IMR-90 (cell line): Measurements from ENCODE around the gene ZNF512B. TPM values are rescaled to one million over a fixed set of nuclear protein-coding genes. Genes with fewer than 3 reads are reported as not detected.

Experiments used
- ATAC-seq: fragments of 200-7000 bp; cut with Tn5 transposase; 2 replicates; pipeline ENCODE4 v1.9.1; 2020; ENCODE audit warnings: low read depth, mild to moderate bottlenecking, moderate library complexity
- BruUV-seq: library from RNA; stranded (reverse); fragments of 400-500 nt; replicated peaks from 2 replicates; lab custom pipeline; 2021; lab: Mats Ljungman, UMichigan
- CTCF ChIA-PET: fragments of 300-600 bp; formaldehyde crosslinking; extraction: SDS; loops from one replicate; lab custom pipeline; 2021; ENCODE audit warnings: antibody characterized with exemption; lab: Yijun Ruan, JAX
- POLR2A ChIA-PET: fragments of 300-600 bp; sonication (Branson Sonifier 250); formaldehyde crosslinking; loops from one replicate; lab custom pipeline; 2022; ENCODE audit warnings: antibody characterized with exemption; ENCODE audit not compliant: unreplicated experiment; lab: Charles Lee
- DNase-seq: peaks from one replicate; pipeline ENCODE4 v3.0.0; 2013
- H2AFZ ChIP-seq: replicated peaks from 2 replicates; pipeline ENCODE3; 2013; ENCODE audit warnings: low read length, mild to moderate bottlenecking; ENCODE audit not compliant: poor library complexity
- H2AK5ac ChIP-seq: 2 replicates; pipeline ENCODE4 v1.6.1; 2013; ENCODE audit warnings: low read depth, low read length, inconsistent platforms
- H2AK9ac ChIP-seq: replicated peaks from 2 replicates; pipeline ENCODE3; 2013; ENCODE audit warnings: mild to moderate bottlenecking, low read depth, low read length, moderate library complexity; ENCODE audit not compliant: poor library complexity
- H2BK120ac ChIP-seq: 2 replicates; pipeline ENCODE4 v1.6.1; 2013; ENCODE audit warnings: low read depth, low read length, inconsistent platforms
- H2BK15ac ChIP-seq: 3 replicates; pipeline ENCODE4 v1.6.1; 2013; ENCODE audit warnings: low read depth, low read length, inconsistent platforms
- H2BK20ac ChIP-seq: 2 replicates; pipeline ENCODE4 v1.6.1; 2013; ENCODE audit warnings: low read depth, mild to moderate bottlenecking, inconsistent platforms, low read length, moderate library complexity
- H2BK5ac ChIP-seq: 2 replicates; pipeline ENCODE4 v1.6.1; 2013; ENCODE audit warnings: mild to moderate bottlenecking, low read depth, low read length, inconsistent platforms; ENCODE audit not compliant: poor library complexity, severe bottlenecking
- H3K14ac ChIP-seq: replicated peaks from 2 replicates; pipeline ENCODE4 v1.6.1; 2013; ENCODE audit warnings: low read depth, low read length, inconsistent platforms
- H3K18ac ChIP-seq: 2 replicates; pipeline ENCODE4 v1.6.1; 2013; ENCODE audit warnings: low read depth, low read length, control low read depth
- H3K23ac ChIP-seq: 2 replicates; pipeline ENCODE4 v1.6.1; 2013; ENCODE audit warnings: low read depth, low read length, inconsistent platforms
- H3K27ac ChIP-seq: 2 replicates; pipeline ENCODE4 v1.5.1; 2013; ENCODE audit warnings: mild to moderate bottlenecking, control low read depth, low read length; ENCODE audit not compliant: insufficient read depth
- H3K27me3 ChIP-seq: 2 replicates; pipeline ENCODE4 v1.6.1; 2013; ENCODE audit warnings: low read length; ENCODE audit not compliant: control insufficient read depth, insufficient read depth
- H3K36me3 ChIP-seq: 2 replicates; pipeline ENCODE4 v1.6.1; 2013; ENCODE audit warnings: low read length, mixed read lengths; ENCODE audit not compliant: control insufficient read depth, insufficient read depth
- H3K4ac ChIP-seq: 2 replicates; pipeline ENCODE4 v1.6.1; 2013; ENCODE audit warnings: low read depth, low read length, inconsistent platforms
- H3K4me1 ChIP-seq: 2 replicates; pipeline ENCODE4 v1.6.1; 2013; ENCODE audit warnings: low read length, mixed read lengths; ENCODE audit not compliant: control insufficient read depth, insufficient read depth
- H3K4me2 ChIP-seq: 2 replicates; pipeline ENCODE4 v1.6.1; 2013; ENCODE audit warnings: low read depth, mild to moderate bottlenecking, control low read depth, low read length, moderate library complexity
- H3K4me3 ChIP-seq: 2 replicates; pipeline ENCODE4 v1.5.1; 2013; ENCODE audit warnings: low read depth, mild to moderate bottlenecking, control low read depth, low read length, moderate library complexity; ENCODE audit not compliant: insufficient read depth
- H3K56ac ChIP-seq: 2 replicates; pipeline ENCODE4 v1.6.1; 2013; ENCODE audit warnings: low read length, inconsistent platforms; ENCODE audit not compliant: insufficient read depth; ENCODE audit errors: extremely low read depth
- H3K79me1 ChIP-seq, 2 experiments: 2 replicates each; pipeline ENCODE4 v1.6.1; 2013; ENCODE audit warnings: low read length in 2 of 2, inconsistent platforms in 1 of 2, low read depth in 1 of 2
- H3K9ac ChIP-seq: 2 replicates; pipeline ENCODE4 v1.6.1; 2013; ENCODE audit warnings: low read depth, low read length, control low read depth
- H3K9me1 ChIP-seq: 2 replicates; pipeline ENCODE4 v1.6.1; 2013; ENCODE audit warnings: low read length, inconsistent platforms; ENCODE audit not compliant: insufficient read depth
- H3K9me3 ChIP-seq: 2 replicates; pipeline ENCODE4 v1.6.1; 2013; ENCODE audit warnings: low read length; ENCODE audit not compliant: control insufficient read depth, insufficient read depth
- H4K20me1 ChIP-seq: 2 replicates; pipeline ENCODE4 v1.6.1; 2013; ENCODE audit warnings: low read length, inconsistent platforms; ENCODE audit not compliant: insufficient read depth
- H4K5ac ChIP-seq: 2 replicates; pipeline ENCODE4 v1.6.1; 2013; ENCODE audit warnings: mild to moderate bottlenecking, low read depth, low read length, control low read depth
- H4K8ac ChIP-seq, 2 experiments: 2 replicates each; pipeline ENCODE4 v1.6.1; 2013; ENCODE audit warnings: low read depth in 2 of 2, low read length in 2 of 2, control low read depth in 1 of 2, inconsistent platforms in 1 of 2
- H4K91ac ChIP-seq: 2 replicates; pipeline ENCODE4 v1.6.1; 2013; ENCODE audit warnings: low read depth, low read length, inconsistent platforms; ENCODE audit not compliant: insufficient read depth
- CHD1 ChIP-seq: IDR thresholded peaks from 2 replicates; pipeline ENCODE4 v1.6.1; 2012; ENCODE audit warnings: low read depth, low read length, improper control_type of control experiment
- CTCF ChIP-seq: conservative IDR thresholded peaks from 2 replicates; pipeline ENCODE4 v1.5.1; 2012; ENCODE audit warnings: mild to moderate bottlenecking, low read depth, low read length, improper control_type of control experiment
- MAFK ChIP-seq: IDR thresholded peaks from 2 replicates; pipeline ENCODE4 v1.6.1; 2012; ENCODE audit warnings: low read depth, low read length, improper control_type of control experiment
- MAZ ChIP-seq: IDR thresholded peaks from 2 replicates; pipeline ENCODE4 v1.6.1; 2012; ENCODE audit warnings: low read depth, mild to moderate bottlenecking, low read length, improper control_type of control experiment, moderate library complexity, borderline replicate concordance
- MXI1 ChIP-seq: IDR thresholded peaks from 2 replicates; pipeline ENCODE4 v1.6.1; 2012; ENCODE audit warnings: low read depth, mild to moderate bottlenecking, low read length, moderate library complexity, borderline replicate concordance
- RFX5 ChIP-seq: IDR thresholded peaks from 2 replicates; pipeline ENCODE4 v1.8.0; 2012; ENCODE audit warnings: low read depth, mild to moderate bottlenecking, low read length, moderate library complexity
- WGBS, 2 experiments: methylation state at CpG; one replicate each; pipeline versions ENCODE4 v1.1.5 to v1.1.7; 2013; ENCODE audit warnings: missing lambda C conversion rate in 2 of 2; ENCODE audit not compliant: insufficient read length in 1 of 2; ENCODE audit errors: extremely low coverage in 2 of 2; 5-methylcytosine and 5-hydroxymethylcytosine counted together
- dilution Hi-C: fragments of 300-500 bp; cut with HindIII; formaldehyde crosslinking; loops from one replicate; pipeline ENCODE4 v1.14.3; 2018; ENCODE audit warnings: low sequenced_read_pairs; ENCODE audit not compliant: unreplicated experiment
- in situ Hi-C: fragments of 300-500 bp; cut with MboI; formaldehyde crosslinking; loops from 3 replicates; pipeline ENCODE4 v1.14.3; 2019; ENCODE audit warnings: low sequenced_read_pairs, inconsistent platforms, mixed read lengths
- intact Hi-C: fragments of 100-400 bp; cut with micrococcal nuclease; formaldehyde crosslinking; loops from 2 replicates; pipeline ENCODE4 v1.10.0; 2022
- microRNA-seq, 2 experiments: library from miRNA; stranded (forward) in 1 of 2; unstranded in 1 of 2; fragments of 10-50 nt in 1 of 2; fragments of <30 nt in 1 of 2; gene quantifications in 1 of 2; microRNA quantifications in 1 of 2; one replicate each; pipeline versions ENCODE3 to v1.1.0; 2013 to 2020; ENCODE audit not compliant: insufficient read depth in 1 of 2, insufficient read length in 1 of 2, unreplicated experiment in 1 of 2
- polyA plus RNA-seq, 3 experiments: library from polyadenylated mRNA; depleted of rRNA; stranded (reverse); fragments of >200 nt; gene quantifications; 2 replicates each; pipeline ENCODE4 v1.2.3, GENCODE V29; 2012; ENCODE audit warnings: low replicate concordance in 1 of 3
- small RNA-seq, 5 experiments: library from RNA; depleted of rRNA; stranded (forward); fragments of <200 nt; gene quantifications; one replicate each; pipeline ENCODE3, GENCODE V24; 2012
- total RNA-seq: library from RNA; depleted of rRNA; stranded (reverse); fragments of >200 nt; gene quantifications from 2 replicates; pipeline ENCODE4 v1.2.3, GENCODE V29; 2012; rRNA removed

ZNF512B gene
- total and polyA plus RNA-seq, 2 of the 4 experiments (the other 2 are of a cell fraction), result 6.5 to 15.6 TPM

GRCh38 chr20:63908008-63908682 is 61.6 kb downstream of the ZNF512B start:
- H3K23ac ChIP-seq, result no peak overlapping the region
- ATAC-seq (no peak), DNase-seq (no peak)
- no peak for TF ChIP-seq MAFK
- no peak for TF ChIP-seq MAZ
- TF ChIP-seq CHD1, result no peak
- no peak for TF ChIP-seq MXI1
- no peak for TF ChIP-seq RFX5
- no peak for TF ChIP-seq CTCF
- intact Hi-C loops, result no loop called here
- H2BK15ac ChIP-seq, result no peak overlapping the region
- CTCF ChIA-PET, result no interaction called here
- H2AK9ac ChIP-seq, result no peak overlapping the region
- H2BK120ac ChIP-seq, result no peak overlapping the region
- in situ Hi-C loops, result no loop called here
- H3K14ac ChIP-seq, result no peak overlapping the region
- H4K5ac ChIP-seq, result no peak overlapping the region
- H3K4me1 ChIP-seq, result peaks cover 4% of the 10 kb centered on the region; the same call in 1 of the 2 replicates
- H2AK5ac ChIP-seq, result no peak overlapping the region
- H3K56ac ChIP-seq, result no peak overlapping the region
- POLR2A ChIA-PET, result no interaction called here
- H3K27me3 ChIP-seq, result no peaks in the 10 kb centered on the region
- H3K4me3 ChIP-seq, result no peak overlapping the region
- H3K36me3 ChIP-seq, result peaks cover 5% of the 10 kb centered on the region
- no peak overlapping the region for H3K27ac ChIP-seq
- H2AFZ ChIP-seq, result no peak overlapping the region
- no peak overlapping the region for H4K91ac ChIP-seq
- H2BK5ac ChIP-seq, result no peak overlapping the region
- no peak overlapping the region for H3K4me2 ChIP-seq
- H3K9ac ChIP-seq, result no peak overlapping the region
- dilution Hi-C loops, result no loop called here
- 97% methylated on average over 13 of the region's 16 CpGs; no CpG with 5 or more reads in 1 of the 2 experiments for WGBS, 2 experiments
- H3K9me1 ChIP-seq, result peaks cover 15% of the 10 kb centered on the region
- H3K79me1 ChIP-seq, result peaks cover 7 to 79% of the 10 kb centered on the region in 2 experiments
- no peaks in the 10 kb centered on the region for H3K9me3 ChIP-seq
- no TSS peak for BruUV-seq
- no peak overlapping the region for H4K8ac ChIP-seq
- no peak overlapping the region for H2BK20ac ChIP-seq
- H4K20me1 ChIP-seq, result peaks cover 94% of the 10 kb centered on the region
- no peak overlapping the region for H3K18ac ChIP-seq
- no peak overlapping the region for H3K4ac ChIP-seq

Small RNAs within 50 kb of the gene (microRNA-seq; reads per million reads assigned to microRNA genes)
- gene MIR1914 (ENCODE audit: unreplicated experiment), result 1.1 reads per million
- gene MIR647 (ENCODE audit: insufficient read depth in 1 of 2, insufficient read length in 1 of 2, unreplicated experiment in 1 of 2), result 0 reads per million in 2 experiments
- gene MIR941-1 (ENCODE audit: unreplicated experiment), result not detected
- 0 reads per million in 2 experiments for gene MIR941-2 (ENCODE audit: insufficient read depth in 1 of 2, insufficient read length in 1 of 2, unreplicated experiment in 1 of 2)
- gene MIR941-3 (ENCODE audit: unreplicated experiment), result not detected
- gene MIR941-4 (ENCODE audit: insufficient read depth in 1 of 2, insufficient read length in 1 of 2, unreplicated experiment in 1 of 2), result 0 reads per million in 2 experiments
- 0 reads per million in 2 experiments for gene MIR941-5 (ENCODE audit: insufficient read depth in 1 of 2, insufficient read length in 1 of 2, unreplicated experiment in 1 of 2)
- not detected for gene RNU1-134P (ENCODE audit: insufficient read depth, insufficient read length)

Small RNAs within 50 kb of the gene (small RNA-seq; reads per million reads assigned to genes)
- gene MIR647 (0 reads per million in 5 experiments), gene MIR941-2 (0 reads per million in 5 experiments), gene MIR941-4 (0 reads per million in 5 experiments), gene MIR941-5 (0 reads per million in 5 experiments), gene RNU1-134P (0 to 11.4 (median 0.51) reads per million in 5 experiments)

Other genes with a start within 250 kb of the ZNF512B start
- gene LIME1, start 233.3 kb downstream of the ZNF512B start, total RNA-seq, result 0.28 and 0.36 TPM in 2 replicates
- 7.8 and 11.9 TPM in 2 replicates for gene LIME1, start 233.3 kb downstream of the ZNF512B start, polyA plus RNA-seq (2012; rRNA removed)
- gene SLC2A4RG, start 230.2 kb downstream of the ZNF512B start, total RNA-seq, result 5.0 and 8.1 TPM in 2 replicates
- 50.3 and 71.4 TPM in 2 replicates for gene SLC2A4RG, start 230.2 kb downstream of the ZNF512B start, polyA plus RNA-seq (2012; rRNA removed)
- gene ZBTB46, start 138.7 kb downstream of the ZNF512B start, total RNA-seq, result 14.9 and 15.3 TPM in 2 replicates
- gene ZBTB46, start 138.7 kb downstream of the ZNF512B start, polyA plus RNA-seq (2012; rRNA removed), result 4.2 and 4.3 TPM in 2 replicates
- not detected in 2 replicates for gene ABHD16B, start 108.4 kb downstream of the ZNF512B start, total RNA-seq
- 0.05 TPM in 1 of 2 replicates, not detected in the other for gene ABHD16B, start 108.4 kb downstream of the ZNF512B start, polyA plus RNA-seq (2012; rRNA removed)
- gene TPD52L2, start 104.7 kb downstream of the ZNF512B start, total RNA-seq, result 113 and 119 TPM in 2 replicates
- 189 and 191 TPM in 2 replicates for gene TPD52L2, start 104.7 kb downstream of the ZNF512B start, polyA plus RNA-seq (2012; rRNA removed)
- 45.2 and 46.9 TPM in 2 replicates for gene DNAJC5, start 74.8 kb downstream of the ZNF512B start, total RNA-seq
- gene DNAJC5, start 74.8 kb downstream of the ZNF512B start, polyA plus RNA-seq (2012; rRNA removed), result 35.6 and 36.3 TPM in 2 replicates
- gene UCKL1, start 13.5 kb downstream of the ZNF512B start, total RNA-seq, result 16.7 and 18.3 TPM in 2 replicates
- 54.7 and 58.6 TPM in 2 replicates for gene UCKL1, start 13.5 kb downstream of the ZNF512B start, polyA plus RNA-seq (2012; rRNA removed)
- 0.54 and 0.56 TPM in 2 replicates for gene SAMD10, start 9.7 kb upstream of the ZNF512B start, total RNA-seq
- gene SAMD10, start 9.7 kb upstream of the ZNF512B start, polyA plus RNA-seq (2012; rRNA removed), result 4.0 and 4.1 TPM in 2 replicates
- gene PRPF6, start 11.2 kb upstream of the ZNF512B start, total RNA-seq, result 68.6 and 71.3 TPM in 2 replicates
- gene PRPF6, start 11.2 kb upstream of the ZNF512B start, polyA plus RNA-seq (2012; rRNA removed), result 38.5 and 43.5 TPM in 2 replicates
- gene C20orf204, start 66.3 kb upstream of the ZNF512B start, total RNA-seq, result 0.18 and 0.28 TPM in 2 replicates
- gene C20orf204, start 66.3 kb upstream of the ZNF512B start, polyA plus RNA-seq (2012; rRNA removed), result 0.09 and 0.11 TPM in 2 replicates
- not detected in 2 replicates for gene SOX18, start 79.7 kb upstream of the ZNF512B start, total RNA-seq
- gene SOX18, start 79.7 kb upstream of the ZNF512B start, polyA plus RNA-seq (2012; rRNA removed), result not detected in 2 replicates
- gene TCEA2, start 93.3 kb upstream of the ZNF512B start, total RNA-seq, result 8.9 and 9.3 TPM in 2 replicates
- gene TCEA2, start 93.3 kb upstream of the ZNF512B start, polyA plus RNA-seq (2012; rRNA removed), result 28.9 and 30.0 TPM in 2 replicates
- gene RGS19, start 109.6 kb upstream of the ZNF512B start, total RNA-seq, result 7.7 and 8.1 TPM in 2 replicates
- 17.5 and 21.5 TPM in 2 replicates for gene RGS19, start 109.6 kb upstream of the ZNF512B start, polyA plus RNA-seq (2012; rRNA removed)
- 0.28 and 0.36 TPM in 2 replicates for gene OPRL1, start 110.2 kb upstream of the ZNF512B start, total RNA-seq
- gene OPRL1, start 110.2 kb upstream of the ZNF512B start, polyA plus RNA-seq (2012; rRNA removed), result 1.1 and 1.2 TPM in 2 replicates
- not detected in 2 replicates for gene LKAAEAR1, start 114.5 kb upstream of the ZNF512B start, total RNA-seq
- 0.16 and 0.21 TPM in 2 replicates for gene LKAAEAR1, start 114.5 kb upstream of the ZNF512B start, polyA plus RNA-seq (2012; rRNA removed)
- gene NPBWR2, start 137.6 kb upstream of the ZNF512B start, total RNA-seq, result not detected in 2 replicates
- gene NPBWR2, start 137.6 kb upstream of the ZNF512B start, polyA plus RNA-seq (2012; rRNA removed), result not detected in 2 replicates
- gene MYT1, start 194.5 kb upstream of the ZNF512B start, total RNA-seq, result not detected in 2 replicates
- not detected in 2 replicates for gene MYT1, start 194.5 kb upstream of the ZNF512B start, polyA plus RNA-seq (2012; rRNA removed)